ENCODE measurements around the gene IGSF8.

GRCh38 chr1:160078512-160079195, 19.8 kb downstream of the IGSF8 start:
- TF ChIP-seq, protein P1, sequence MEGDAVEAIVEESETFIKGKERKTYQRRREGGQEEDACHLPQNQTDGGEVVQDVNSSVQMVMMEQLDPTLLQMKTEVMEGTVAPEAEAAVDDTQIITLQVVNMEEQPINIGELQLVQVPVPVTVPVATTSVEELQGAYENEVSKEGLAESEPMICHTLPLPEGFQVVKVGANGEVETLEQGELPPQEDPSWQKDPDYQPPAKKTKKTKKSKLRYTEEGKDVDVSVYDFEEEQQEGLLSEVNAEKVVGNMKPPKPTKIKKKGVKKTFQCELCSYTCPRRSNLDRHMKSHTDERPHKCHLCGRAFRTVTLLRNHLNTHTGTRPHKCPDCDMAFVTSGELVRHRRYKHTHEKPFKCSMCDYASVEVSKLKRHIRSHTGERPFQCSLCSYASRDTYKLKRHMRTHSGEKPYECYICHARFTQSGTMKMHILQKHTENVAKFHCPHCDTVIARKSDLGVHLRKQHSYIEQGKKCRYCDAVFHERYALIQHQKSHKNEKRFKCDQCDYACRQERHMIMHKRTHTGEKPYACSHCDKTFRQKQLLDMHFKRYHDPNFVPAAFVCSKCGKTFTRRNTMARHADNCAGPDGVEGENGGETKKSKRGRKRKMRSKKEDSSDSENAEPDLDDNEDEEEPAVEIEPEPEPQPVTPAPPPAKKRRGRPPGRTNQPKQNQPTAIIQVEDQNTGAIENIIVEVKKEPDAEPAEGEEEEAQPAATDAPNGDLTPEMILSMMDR (IDR thresholded peaks at IDR 0.05): peak; percentile 95
- TF ChIP-seq ZNF263 (CRISPR knock-in tag; IDR thresholded peaks at IDR 0.05; ENCODE audit: low read depth) (no peak), KAT7 (CRISPR knock-in tag; IDR thresholded peaks at IDR 0.05; ENCODE audit: borderline replicate concordance) (no peak), MXD4 (CRISPR knock-in tag; IDR thresholded peaks at IDR 0.05; ENCODE audit: borderline replicate concordance) (no peak), ELF4 (CRISPR knock-in tag; IDR thresholded peaks at IDR 0.05; ENCODE audit: low read depth) (no peak), GABPB1 (CRISPR knock-in tag; IDR thresholded peaks at IDR 0.05) (no peak), ESRRA (CRISPR knock-in tag; IDR thresholded peaks at IDR 0.05; ENCODE audit: borderline replicate concordance) (no peak), ZNF232 (CRISPR knock-in tag; IDR thresholded peaks at IDR 0.05) (no peak), ZNF138 (CRISPR knock-in tag; conservative IDR thresholded peaks at IDR 0.05) (no peak)
- TF ChIP-seq, protein P2, sequence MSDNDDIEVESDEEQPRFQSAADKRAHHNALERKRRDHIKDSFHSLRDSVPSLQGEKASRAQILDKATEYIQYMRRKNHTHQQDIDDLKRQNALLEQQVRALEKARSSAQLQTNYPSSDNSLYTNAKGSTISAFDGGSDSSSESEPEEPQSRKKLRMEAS (CRISPR knock-in tag; IDR thresholded peaks at IDR 0.05): no peak

Measured in WTC11 (cell line).